GM12864 (cell line): Measurements from ENCODE around the gene HNRNPU.

Experiments used
- DNase-seq: peaks from one replicate; pipeline ENCODE4 v3.0.0-alpha.2; 2011; ENCODE audit warnings: low read depth
- H3K4me3 ChIP-seq: 2 replicates; pipeline ENCODE4 v1.5.1; 2011; ENCODE audit warnings: mild to moderate bottlenecking, low read depth, low read length, control low read depth
- TF ChIP-seq, protein P1 (sequence below): IDR thresholded peaks from 2 replicates; pipeline ENCODE4 v1.5.1; 2011; ENCODE audit warnings: low read depth, mild to moderate bottlenecking, moderate library complexity, low read length, control low read depth, inconsistent platforms; ENCODE audit errors: missing control alignments

HNRNPU gene

DNA sequence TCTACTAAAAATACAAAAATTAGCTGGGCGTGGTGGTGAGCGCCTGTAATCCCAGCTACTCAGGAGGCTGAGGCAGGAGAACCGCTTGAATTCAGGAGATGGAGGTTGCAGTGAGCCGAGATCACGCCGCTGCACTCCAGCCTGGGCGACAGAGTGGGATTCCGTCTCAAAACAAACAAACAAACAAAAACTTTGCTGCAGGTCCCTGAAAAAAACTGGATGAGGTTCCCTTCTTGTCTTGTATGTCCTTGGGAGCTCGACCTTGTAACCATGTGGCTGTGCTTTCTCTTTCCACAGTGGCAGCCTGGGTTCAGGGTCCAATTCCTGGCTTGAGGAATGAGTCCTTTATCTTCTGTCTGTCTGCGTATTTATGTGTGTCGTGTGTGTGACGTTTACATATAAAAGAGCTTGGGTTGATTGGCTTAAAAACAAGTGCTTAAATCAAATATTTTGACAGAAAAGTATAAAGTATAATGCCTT lies 46.9 kb downstream of the HNRNPU start:
- DNase-seq, result no peak
- TF ChIP-seq, protein P1, sequence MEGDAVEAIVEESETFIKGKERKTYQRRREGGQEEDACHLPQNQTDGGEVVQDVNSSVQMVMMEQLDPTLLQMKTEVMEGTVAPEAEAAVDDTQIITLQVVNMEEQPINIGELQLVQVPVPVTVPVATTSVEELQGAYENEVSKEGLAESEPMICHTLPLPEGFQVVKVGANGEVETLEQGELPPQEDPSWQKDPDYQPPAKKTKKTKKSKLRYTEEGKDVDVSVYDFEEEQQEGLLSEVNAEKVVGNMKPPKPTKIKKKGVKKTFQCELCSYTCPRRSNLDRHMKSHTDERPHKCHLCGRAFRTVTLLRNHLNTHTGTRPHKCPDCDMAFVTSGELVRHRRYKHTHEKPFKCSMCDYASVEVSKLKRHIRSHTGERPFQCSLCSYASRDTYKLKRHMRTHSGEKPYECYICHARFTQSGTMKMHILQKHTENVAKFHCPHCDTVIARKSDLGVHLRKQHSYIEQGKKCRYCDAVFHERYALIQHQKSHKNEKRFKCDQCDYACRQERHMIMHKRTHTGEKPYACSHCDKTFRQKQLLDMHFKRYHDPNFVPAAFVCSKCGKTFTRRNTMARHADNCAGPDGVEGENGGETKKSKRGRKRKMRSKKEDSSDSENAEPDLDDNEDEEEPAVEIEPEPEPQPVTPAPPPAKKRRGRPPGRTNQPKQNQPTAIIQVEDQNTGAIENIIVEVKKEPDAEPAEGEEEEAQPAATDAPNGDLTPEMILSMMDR, result no peak
- no peak overlapping the region for H3K4me3 ChIP-seq

GRCh38 chr1:244815600-244816099 lies 48.7 kb downstream of the HNRNPU start:
- TF ChIP-seq, protein P1, result no peak
- no peak for DNase-seq
- no peak overlapping the region for H3K4me3 ChIP-seq

DNA sequence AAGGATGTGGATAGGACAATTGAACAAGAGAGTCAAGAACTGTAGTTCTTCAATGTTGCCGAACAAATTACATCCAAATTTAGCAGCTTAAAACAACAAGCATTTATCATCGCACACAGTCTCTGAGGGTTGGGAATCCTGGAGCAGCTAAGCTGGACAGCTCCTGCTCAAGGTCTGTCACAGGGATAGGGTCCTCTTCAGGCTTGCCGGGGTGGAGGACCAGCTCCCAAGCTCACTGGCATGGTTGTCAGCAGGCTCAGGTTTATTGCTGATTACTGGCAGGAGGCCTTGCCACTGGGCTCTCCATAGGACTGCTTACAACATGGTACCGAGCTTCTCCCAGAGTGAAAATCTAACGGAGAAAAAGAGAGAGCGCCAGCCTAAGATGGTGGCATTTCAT lies 51.0 kb downstream of the HNRNPU start:
- TF ChIP-seq, protein P1, result no peak
- no peak for DNase-seq
- no peak overlapping the region for H3K4me3 ChIP-seq

DNA sequence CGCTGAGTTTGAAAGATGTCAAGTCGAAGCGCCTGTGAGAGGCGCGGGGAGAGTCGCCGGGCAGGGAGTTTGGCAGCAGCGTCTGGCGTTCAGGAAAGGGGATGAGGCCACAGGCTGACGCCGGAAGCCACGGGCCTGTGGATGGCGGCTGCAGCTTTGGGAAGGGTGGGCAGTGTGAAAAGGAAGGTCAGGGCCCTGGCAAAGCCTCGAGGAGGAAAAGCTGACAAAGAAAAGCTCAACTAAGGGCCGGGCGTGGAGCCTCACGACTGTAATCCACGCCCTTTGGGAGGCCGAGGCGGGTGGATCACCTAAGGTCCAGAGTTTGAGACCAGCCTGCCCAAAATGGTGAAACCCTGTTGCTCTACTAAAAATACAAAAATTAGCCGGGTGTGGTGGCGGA lies 54.1 kb downstream of the HNRNPU start:
- TF ChIP-seq, protein P1, result no peak
- H3K4me3 ChIP-seq, result no peak overlapping the region

GRCh38 chr1:244807138-244807537 lies 57.2 kb downstream of the HNRNPU start:
- TF ChIP-seq, protein P1, result no peak
- no peak for DNase-seq
- H3K4me3 ChIP-seq, result no peak overlapping the region

More for the DNA sequence above, 54.1 kb downstream of the HNRNPU start:
- no peak for DNase-seq

DNA sequence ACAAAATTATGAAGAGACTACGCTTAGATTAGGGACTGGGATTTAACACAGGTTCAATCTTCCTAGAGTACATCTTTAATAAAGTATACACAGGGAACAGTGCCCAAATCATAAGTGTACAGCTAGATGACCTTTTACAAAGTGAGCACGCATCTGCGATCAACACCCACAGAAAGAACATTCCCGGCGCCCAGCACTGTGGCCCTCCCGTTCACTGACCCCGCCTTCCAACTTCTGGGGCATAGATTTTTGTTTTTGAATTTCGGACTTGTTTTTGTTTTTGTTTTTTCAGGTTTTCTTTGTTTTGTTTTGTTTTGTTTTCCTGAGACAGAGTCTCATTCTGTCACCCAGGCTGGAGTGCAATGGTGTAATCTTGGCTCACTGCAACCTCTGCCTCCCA lies 59.5 kb downstream of the HNRNPU start:
- no peak overlapping the region for H3K4me3 ChIP-seq
- no peak for DNase-seq
- TF ChIP-seq, protein P1, result no peak

- TF ChIP-seq, protein P1, result no peak
- H3K4me3 ChIP-seq, result no peak overlapping the region
- no peak for DNase-seq
Measured at GRCh38 chr1:244802556-244803239, 61.6 kb downstream of the HNRNPU start.
